SJCRH30 (cell line): ENCODE measurements around the gene HMGN5. TPM values are rescaled to one million over a fixed set of nuclear protein-coding genes. Genes with fewer than 3 reads are reported as not detected.

Source experiments
- DNase-seq, 2 experiments: peaks; one replicate each; pipeline ENCODE4 v3.0.0-alpha.2; 2015 to 2020
- H3K27ac ChIP-seq: fragments of 250-450 bp; sonication (Bioruptor Pico); 2 replicates; pipeline ENCODE4 v1.5.1; 2020; ENCODE audit warnings: mild to moderate bottlenecking, moderate library complexity
- H3K27me3 ChIP-seq: fragments of 250-450 bp; sonication (Bioruptor Pico); 2 replicates; pipeline ENCODE4 v1.5.1; 2020; ENCODE audit warnings: mild to moderate bottlenecking, moderate library complexity
- H3K36me3 ChIP-seq: fragments of 250-450 bp; sonication (Bioruptor Pico); 2 replicates; pipeline ENCODE4 v1.5.1; 2020; ENCODE audit warnings: mild to moderate bottlenecking, moderate library complexity
- H3K4me1 ChIP-seq: fragments of 250-450 bp; sonication (Bioruptor Pico); 2 replicates; pipeline ENCODE4 v1.5.1; 2020; ENCODE audit warnings: mild to moderate bottlenecking, moderate library complexity
- H3K4me3 ChIP-seq: fragments of 250-450 bp; sonication (Bioruptor Pico); 2 replicates; pipeline ENCODE4 v1.5.1; 2020; ENCODE audit warnings: mild to moderate bottlenecking, moderate library complexity
- H3K9me3 ChIP-seq: fragments of 250-450 bp; sonication (Bioruptor Pico); replicated peaks from 2 replicates; pipeline ENCODE4 v1.5.1; 2020; ENCODE audit warnings: mild to moderate bottlenecking, moderate library complexity
- total RNA-seq: library from RNA; depleted of rRNA; stranded (reverse); fragments of >200 nt; shearing (Covaris generic); gene quantifications from 2 replicates; pipeline ENCODE4 v1.2.3, GENCODE V29; 2014; rRNA removed

HMGN5 gene
- total RNA-seq, 1 experiment from 2014 or later, result 5.3 TPM

DNA sequence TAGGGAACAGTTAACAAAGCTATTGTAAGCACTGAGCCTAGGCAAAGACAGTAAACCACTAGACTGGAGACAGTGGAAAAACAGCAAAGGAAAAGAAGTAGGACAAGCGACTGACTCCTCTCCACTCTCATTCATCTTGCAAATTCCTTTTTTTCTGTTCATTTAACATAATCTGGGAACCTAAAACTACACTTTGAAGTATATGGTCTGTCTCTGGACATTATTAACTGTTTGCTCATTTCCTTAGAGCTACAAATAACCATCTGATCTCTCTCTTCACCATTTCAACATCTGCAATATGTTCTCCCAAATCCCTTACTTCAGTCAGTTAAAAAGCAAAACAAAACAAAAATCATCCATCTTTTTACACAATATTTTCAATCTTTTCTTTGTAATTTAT is 642 bp downstream of the HMGN5 start:
- H3K4me3 ChIP-seq, result peak overlapping the region; percentile 74
- no peaks in the 10 kb centered on the region for H3K9me3 ChIP-seq
- peak in 1 of 2 experiments; percentile 5 for DNase-seq
- no peaks in the 10 kb centered on the region for H3K27me3 ChIP-seq
- no peaks in the 10 kb centered on the region for H3K36me3 ChIP-seq
- peak overlapping the region; percentile 87 for H3K27ac ChIP-seq
- H3K4me1 ChIP-seq, result no peaks in the 10 kb centered on the region

- Histone ChIP-seq H3K36me3 (no peaks in the 10 kb centered on the region), H3K27ac (no peak overlapping the region), H3K27me3 (no peaks in the 10 kb centered on the region), H3K4me1 (no peaks in the 10 kb centered on the region), H3K9me3 (no peaks in the 10 kb centered on the region), H3K4me3 (no peak overlapping the region)
- peak; percentile 31 to 73 for DNase-seq
Measured at GRCh38 chrX:81195712-81196111, 6.0 kb downstream of the HMGN5 start.

DNA sequence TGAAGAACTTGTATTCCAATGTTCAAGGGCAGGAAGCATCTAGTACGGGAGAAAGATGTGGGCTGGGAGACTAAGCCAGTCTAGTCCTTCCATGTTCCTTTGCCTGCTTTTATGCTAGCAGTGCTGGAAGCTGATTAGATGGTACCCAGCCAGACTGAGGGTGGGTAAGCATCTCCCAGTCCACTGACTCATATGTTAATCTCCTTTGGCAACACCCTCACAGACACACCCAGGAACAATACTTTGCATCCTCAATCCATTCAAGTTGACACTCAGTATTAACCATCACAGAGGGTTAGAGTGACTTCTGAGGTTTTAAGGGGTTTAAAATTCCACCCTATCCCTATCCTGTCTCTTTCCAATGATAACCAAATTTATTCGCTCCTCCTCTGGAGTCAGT is 6.5 kb downstream of the HMGN5 start:
- H3K36me3 ChIP-seq, result no peaks in the 10 kb centered on the region
- H3K27ac ChIP-seq, result no peak overlapping the region
- H3K4me1 ChIP-seq, result no peaks in the 10 kb centered on the region
- no peak for DNase-seq
- H3K27me3 ChIP-seq, result no peaks in the 10 kb centered on the region
- H3K9me3 ChIP-seq, result no peaks in the 10 kb centered on the region
- H3K4me3 ChIP-seq, result no peak overlapping the region

- Histone ChIP-seq H3K27ac (no peak overlapping the region), H3K27me3 (no peaks in the 10 kb centered on the region), H3K9me3 (no peaks in the 10 kb centered on the region), H3K36me3 (no peaks in the 10 kb centered on the region), H3K4me3 (no peak overlapping the region), H3K4me1 (no peaks in the 10 kb centered on the region)
- DNase-seq, result peak in 1 of 2 experiments; percentile 23
Measured at GRCh38 chrX:81174286-81174685, 27.4 kb downstream of the HMGN5 start.

- Histone ChIP-seq H3K4me3 (no peak overlapping the region), H3K36me3 (no peaks in the 10 kb centered on the region), H3K27ac (no peak overlapping the region), H3K9me3 (no peaks in the 10 kb centered on the region), H3K4me1 (no peaks in the 10 kb centered on the region), H3K27me3 (no peaks in the 10 kb centered on the region)
- no peak for DNase-seq
Measured at GRCh38 chrX:81168391-81168790, 33.3 kb downstream of the HMGN5 start.

DNA sequence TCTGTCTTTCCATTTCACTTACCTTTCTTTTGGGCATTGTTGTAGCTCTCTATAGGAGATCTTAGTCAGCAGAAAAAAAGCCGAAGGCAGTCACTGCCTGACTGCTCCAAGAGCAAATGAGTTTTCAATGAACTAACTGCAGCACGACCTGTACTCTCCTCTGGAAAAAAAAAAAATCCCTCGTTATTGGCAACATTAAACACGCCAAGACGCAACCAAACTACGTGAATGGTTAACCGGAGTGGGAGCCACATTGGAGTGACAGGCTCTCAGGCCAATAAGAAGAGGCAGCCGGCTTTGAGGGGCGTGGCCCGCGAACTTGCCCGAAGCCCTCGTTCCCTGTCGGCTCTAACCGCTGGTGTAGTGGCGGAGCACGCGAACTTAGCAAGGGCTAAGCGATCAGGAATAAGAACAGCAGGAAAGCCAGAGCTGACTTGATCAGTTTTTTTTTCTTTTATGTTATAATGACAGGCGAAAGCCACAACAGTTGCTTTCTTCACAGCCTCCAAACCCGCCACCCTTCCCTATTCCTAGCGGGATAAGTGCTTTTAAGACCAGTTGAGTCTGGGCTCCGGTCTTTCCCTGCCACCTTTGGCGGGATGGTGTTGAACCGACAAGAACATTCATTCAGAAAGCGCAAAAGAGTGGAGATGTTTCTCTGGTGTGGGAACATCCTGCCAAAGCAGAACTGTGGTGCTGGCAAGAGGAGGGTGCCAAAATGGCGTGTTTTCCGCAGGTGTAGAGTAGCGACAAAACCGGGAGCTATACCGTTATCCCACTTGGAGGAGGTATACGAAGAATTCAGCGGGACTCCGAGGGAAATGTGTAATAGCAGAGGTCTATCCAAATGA is 80.0 kb downstream of the HMGN5 start:
- peak overlapping the region; percentile 36 for H3K27ac ChIP-seq
- H3K9me3 ChIP-seq, result no peaks in the 10 kb centered on the region
- peak overlapping the region; percentile 69 for H3K4me3 ChIP-seq
- no peaks in the 10 kb centered on the region for H3K27me3 ChIP-seq
- peak; percentile 83 to 90 for DNase-seq
- H3K4me1 ChIP-seq, result no peaks in the 10 kb centered on the region
- H3K36me3 ChIP-seq, result no peaks in the 10 kb centered on the region

- peak; percentile 38 to 67 for DNase-seq
- Histone ChIP-seq H3K9me3 (no peaks in the 10 kb centered on the region), H3K27ac (peak overlapping the region; percentile 36), H3K36me3 (no peaks in the 10 kb centered on the region), H3K27me3 (no peaks in the 10 kb centered on the region), H3K4me3 (peak overlapping the region; percentile 69), H3K4me1 (no peaks in the 10 kb centered on the region)
Measured at GRCh38 chrX:81120936-81121371, 80.8 kb downstream of the HMGN5 start.

DNA sequence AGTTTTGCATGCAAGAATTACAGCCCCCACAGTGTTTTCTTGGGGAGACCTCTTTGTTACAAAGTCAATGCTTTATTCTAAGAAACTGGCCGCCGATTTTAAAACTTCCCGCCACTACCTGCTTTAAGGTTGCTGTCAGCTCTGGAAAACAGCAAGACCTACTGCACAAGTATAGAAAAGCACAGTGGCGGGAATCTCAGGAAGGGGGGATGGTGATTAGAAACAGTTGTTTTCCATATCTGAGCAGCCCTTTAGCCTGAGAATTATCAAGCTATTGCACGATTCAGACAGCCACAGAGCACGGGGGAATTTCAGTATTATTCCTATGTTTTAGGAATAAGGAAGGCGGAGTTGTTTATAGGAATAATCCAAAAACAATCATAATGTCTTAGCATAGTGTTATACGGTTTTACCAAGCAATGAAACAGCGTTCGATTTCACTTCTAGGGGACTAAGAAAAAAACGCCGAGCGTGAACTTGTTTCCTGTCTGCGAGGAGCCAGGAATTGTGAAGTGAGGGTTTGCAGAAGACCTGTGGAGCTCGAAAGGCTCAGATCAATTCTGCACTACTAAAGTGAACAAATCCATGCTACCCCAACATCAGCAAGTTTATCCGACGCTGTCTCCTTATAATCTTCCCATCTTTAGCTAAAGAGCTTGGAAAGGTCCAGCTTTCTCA is 81.3 kb downstream of the HMGN5 start:
- Histone ChIP-seq H3K27ac (peak overlapping the region; percentile 36), H3K27me3 (no peaks in the 10 kb centered on the region), H3K36me3 (no peaks in the 10 kb centered on the region), H3K4me1 (no peaks in the 10 kb centered on the region), H3K4me3 (peak overlapping the region; percentile 69), H3K9me3 (no peaks in the 10 kb centered on the region)
- DNase-seq, result peak in 1 of 2 experiments; percentile 32

DNA sequence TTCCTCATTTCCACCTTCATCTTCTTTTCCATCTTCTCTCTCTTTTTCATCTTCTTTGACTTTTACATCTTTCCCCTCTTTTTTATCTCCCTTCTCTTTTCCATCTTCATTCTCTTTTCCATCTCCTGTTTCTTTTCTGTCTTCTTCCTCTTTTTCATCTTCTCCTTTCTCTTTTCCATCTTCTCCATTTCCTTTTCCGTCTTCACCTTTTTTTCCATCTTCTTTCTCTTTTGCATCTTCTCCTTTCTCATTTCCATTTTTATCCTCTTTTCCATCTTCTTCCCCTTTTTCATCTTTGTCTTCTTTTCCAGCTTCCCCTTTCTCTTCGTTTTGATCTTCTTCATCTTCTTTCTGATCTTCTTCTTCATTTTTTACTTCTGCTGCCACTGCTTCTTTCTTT is 87.0 kb downstream of the HMGN5 start:
- Histone ChIP-seq H3K4me3 (no peak overlapping the region), H3K27me3 (no peaks in the 10 kb centered on the region), H3K27ac (no peak overlapping the region), H3K36me3 (no peaks in the 10 kb centered on the region), H3K4me1 (no peaks in the 10 kb centered on the region), H3K9me3 (no peaks in the 10 kb centered on the region)
- DNase-seq, result no peak

- H3K4me3 ChIP-seq, result no peak overlapping the region
- no peaks in the 10 kb centered on the region for H3K36me3 ChIP-seq
- H3K27ac ChIP-seq, result no peak overlapping the region
- no peaks in the 10 kb centered on the region for H3K4me1 ChIP-seq
- H3K27me3 ChIP-seq, result no peaks in the 10 kb centered on the region
- no peak for DNase-seq
- H3K9me3 ChIP-seq, result no peaks in the 10 kb centered on the region
Measured at GRCh38 chrX:81110286-81110685, 91.4 kb downstream of the HMGN5 start.

DNA sequence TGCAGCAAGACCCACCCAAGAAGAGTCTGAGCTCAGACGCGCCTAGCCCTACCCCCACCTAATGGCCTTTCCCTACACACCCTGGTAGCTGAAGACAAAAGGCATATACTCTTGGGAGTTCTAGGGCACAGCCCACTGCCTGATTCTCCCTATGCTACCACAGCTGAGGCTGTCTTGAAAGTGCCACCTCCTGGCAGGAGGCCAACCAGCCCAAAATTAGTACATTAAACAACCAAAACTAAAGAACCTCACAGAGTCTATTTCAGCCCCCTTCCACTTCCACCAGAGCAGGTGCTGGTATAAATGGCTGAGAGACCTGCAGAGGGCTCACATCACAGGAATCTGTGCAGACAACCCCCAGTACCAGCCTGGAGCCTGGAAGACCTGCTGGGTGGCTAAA is 119.1 kb downstream of the HMGN5 start:
- DNase-seq, result peak in 1 of 2 experiments; percentile 3

More for the DNA sequence above, 119.1 kb downstream of the HMGN5 start:
- no peaks in the 10 kb centered on the region for H3K27me3 ChIP-seq
- no peak overlapping the region for H3K27ac ChIP-seq
- no peaks in the 10 kb centered on the region for H3K9me3 ChIP-seq
- no peak overlapping the region for H3K4me3 ChIP-seq
- no peaks in the 10 kb centered on the region for H3K4me1 ChIP-seq
- H3K36me3 ChIP-seq, result no peaks in the 10 kb centered on the region

Other genes starting within 250 kb of the HMGN5 start
- gene SH3BGRL, start 189 bp upstream of the HMGN5 start, total RNA-seq, result 53.3 and 54.0 TPM in 2 replicates